Mesenchymal stem cell (in vitro differentiated cells and primary cell): ENCODE results near the gene C1QBP.
A peak's percentile ranks its signal among the peaks of the same experiment; 100 is the strongest.
"Not testable (repeated sequence)": the region's sequence is repeated elsewhere in the genome, so short reads cannot be mapped to it uniquely, and the experiment has no call there.

Experiments used
- DNase-seq: peaks from one replicate; pipeline ENCODE4 v3.0.0-alpha.2; 2013
- H2AFZ ChIP-seq: one replicate; pipeline ENCODE4 v1.6.1; 2013; ENCODE audit warnings: low read depth, mild to moderate bottlenecking, control low read depth, inconsistent platforms, low read length, moderate library complexity
- H2AK5ac ChIP-seq: 2 replicates; pipeline ENCODE4 v1.6.1; 2013; ENCODE audit warnings: low read length, moderate library complexity, mild to moderate bottlenecking, inconsistent platforms; ENCODE audit not compliant: severe bottlenecking
- H2BK120ac ChIP-seq: one replicate; pipeline ENCODE4 v1.6.1; 2013; ENCODE audit warnings: low read depth, mild to moderate bottlenecking, inconsistent platforms, low read length, moderate library complexity
- H2BK12ac ChIP-seq, 2 experiments: one replicate each; pipeline ENCODE4 v1.6.1; 2013; ENCODE audit warnings: inconsistent platforms in 2 of 2, low read length in 2 of 2, mild to moderate bottlenecking in 2 of 2, moderate library complexity in 2 of 2, control low read depth in 1 of 2
- H2BK15ac ChIP-seq: one replicate; pipeline ENCODE4 v1.6.1; 2013; ENCODE audit warnings: mild to moderate bottlenecking, low read depth, inconsistent platforms; ENCODE audit not compliant: poor library complexity, severe bottlenecking
- H2BK5ac ChIP-seq: 2 replicates; pipeline ENCODE4 v1.6.1; 2013; ENCODE audit warnings: low read depth, mild to moderate bottlenecking, low read length, control low read depth, inconsistent platforms; ENCODE audit not compliant: poor library complexity, severe bottlenecking
- H3K14ac ChIP-seq, 2 experiments: one replicate each; pipeline ENCODE4 v1.6.1; 2013; ENCODE audit warnings: inconsistent platforms in 2 of 2, low read length in 2 of 2, control low read depth in 1 of 2, mild to moderate bottlenecking in 1 of 2, moderate library complexity in 1 of 2
- H3K18ac ChIP-seq, 2 experiments: one replicate each; pipeline ENCODE4 v1.6.1; 2013; ENCODE audit warnings: inconsistent platforms in 2 of 2, low read length in 2 of 2, control low read depth in 1 of 2, low read depth in 1 of 2, mild to moderate bottlenecking in 1 of 2
- H3K23ac ChIP-seq, 2 experiments: one replicate each; pipeline ENCODE4 v1.6.1; 2013; ENCODE audit warnings: inconsistent platforms in 2 of 2, low read length in 2 of 2, mild to moderate bottlenecking in 2 of 2, moderate library complexity in 2 of 2, control low read depth in 1 of 2
- H3K27ac ChIP-seq: 2 replicates; pipeline ENCODE4 v1.5.1; 2013; ENCODE audit warnings: mild to moderate bottlenecking, moderate library complexity, low read length, control low read depth, inconsistent platforms; ENCODE audit not compliant: poor library complexity, severe bottlenecking
- H3K27me3 ChIP-seq, 2 experiments: 2 replicates each; pipeline versions ENCODE4 v1.6.1 to v1.7.0; 2013; ENCODE audit warnings: low read length in 2 of 2, mild to moderate bottlenecking in 2 of 2, moderate library complexity in 2 of 2, control low read depth in 1 of 2, inconsistent platforms in 1 of 2; ENCODE audit not compliant: control insufficient read depth in 1 of 2, insufficient read depth in 1 of 2
- H3K36me3 ChIP-seq, 2 experiments: 2 replicates each; pipeline versions ENCODE4 v1.6.1 to v1.7.0; 2013; ENCODE audit warnings: low read length in 2 of 2, control low read depth in 1 of 2, inconsistent platforms in 1 of 2, low read depth in 1 of 2, mild to moderate bottlenecking in 1 of 2; ENCODE audit not compliant: insufficient read depth in 2 of 2, control insufficient read depth in 1 of 2
- H3K4ac ChIP-seq, 2 experiments: one replicate each; pipeline ENCODE4 v1.6.1; 2013; ENCODE audit warnings: inconsistent platforms in 2 of 2, low read length in 2 of 2, mild to moderate bottlenecking in 2 of 2, moderate library complexity in 2 of 2, control low read depth in 1 of 2, low read depth in 1 of 2
- H3K4me1 ChIP-seq: 2 replicates; pipeline ENCODE4 v1.6.1; 2013; ENCODE audit warnings: low read depth, low read length, control low read depth; ENCODE audit not compliant: control insufficient read depth, insufficient read depth
- H3K4me2 ChIP-seq: 2 replicates; pipeline ENCODE4 v1.6.1; 2013; ENCODE audit warnings: low read length, mild to moderate bottlenecking, inconsistent platforms; ENCODE audit not compliant: poor library complexity, severe bottlenecking
- H3K4me3 ChIP-seq, 2 experiments: 2 replicates each; pipeline versions ENCODE4 v1.5.1 to v1.7.0; 2013; ENCODE audit warnings: low read length in 2 of 2, mild to moderate bottlenecking in 2 of 2, control low read depth in 1 of 2, low read depth in 1 of 2; ENCODE audit not compliant: insufficient read depth in 1 of 2
- H3K79me1 ChIP-seq: replicated peaks from 2 replicates; pipeline ENCODE4 v1.6.1; 2013; ENCODE audit warnings: mild to moderate bottlenecking, control low read depth, low read length, inconsistent platforms; ENCODE audit not compliant: poor library complexity, severe bottlenecking
- H3K9ac ChIP-seq: 2 replicates; pipeline ENCODE4 v1.7.0; 2013; ENCODE audit warnings: mild to moderate bottlenecking, low read length, moderate library complexity
- H3K9me3 ChIP-seq: 2 replicates; pipeline ENCODE4 v1.7.0; 2013; ENCODE audit warnings: mild to moderate bottlenecking, low read length; ENCODE audit not compliant: control insufficient read depth
- H4K8ac ChIP-seq: one replicate; pipeline ENCODE4 v1.6.1; 2013; ENCODE audit warnings: inconsistent platforms, mild to moderate bottlenecking, low read length, moderate library complexity
- H4K91ac ChIP-seq: one replicate; pipeline ENCODE4 v1.6.1; 2013; ENCODE audit warnings: mild to moderate bottlenecking, low read length, inconsistent platforms
- WGBS: methylation state at CpG from one replicate; pipeline ENCODE4 v1.1.7; 2013; ENCODE audit warnings: mixed read lengths; 5-methylcytosine and 5-hydroxymethylcytosine counted together

Gene C1QBP

DNA sequence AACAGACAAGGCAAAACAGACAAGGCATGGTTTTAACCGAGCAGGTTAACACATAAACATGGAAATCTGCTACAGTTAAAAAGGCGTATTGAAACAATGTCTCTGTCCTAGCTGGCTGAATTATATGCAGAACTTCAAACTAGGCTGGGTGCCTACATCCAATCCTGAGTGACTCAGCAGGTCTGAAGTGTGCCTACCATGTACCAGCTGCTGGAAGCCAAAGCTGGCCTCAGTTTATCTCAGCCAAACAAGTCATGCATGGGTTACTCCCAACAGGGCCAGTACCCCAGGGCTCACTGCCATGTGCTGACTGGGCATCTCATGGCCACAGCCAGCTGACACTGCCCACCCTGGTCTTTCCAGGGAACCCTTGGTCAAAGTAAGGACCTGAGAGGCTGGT, 4.0 kb downstream of the C1QBP start:
- peaks cover 15% of the 10 kb centered on the region for H3K79me1 ChIP-seq
- H2BK15ac ChIP-seq, result no peak overlapping the region
- H3K4me1 ChIP-seq, result peaks cover 10% of the 10 kb centered on the region
- H3K9ac ChIP-seq, result no peak overlapping the region
- no peak overlapping the region for H2AFZ ChIP-seq
- no peaks in the 10 kb centered on the region for H3K27me3 ChIP-seq
- H3K23ac ChIP-seq, result no peak overlapping the region
- no peak overlapping the region for H3K4me2 ChIP-seq
- no peak overlapping the region for H3K18ac ChIP-seq
- H3K4me3 ChIP-seq, result no peak overlapping the region
- H3K4ac ChIP-seq, result peak overlapping the region in 1 of 2 experiments; percentile 38
- peaks cover 50 to 70% of the 10 kb centered on the region in 2 experiments for H3K36me3 ChIP-seq
- H2BK5ac ChIP-seq, result no peak overlapping the region
- no peak overlapping the region for H2AK5ac ChIP-seq
- no peak overlapping the region for H2BK12ac ChIP-seq
- H4K91ac ChIP-seq, result no peak overlapping the region
- H4K8ac ChIP-seq, result peak overlapping the region; percentile 55
- 97% methylated on average over 2 of the region's 2 CpGs for WGBS
- no peak overlapping the region for H3K27ac ChIP-seq
- no peak for DNase-seq
- H2BK120ac ChIP-seq, result no peak overlapping the region
- no peaks in the 10 kb centered on the region for H3K9me3 ChIP-seq
- H3K14ac ChIP-seq, result no peak overlapping the region

DNA sequence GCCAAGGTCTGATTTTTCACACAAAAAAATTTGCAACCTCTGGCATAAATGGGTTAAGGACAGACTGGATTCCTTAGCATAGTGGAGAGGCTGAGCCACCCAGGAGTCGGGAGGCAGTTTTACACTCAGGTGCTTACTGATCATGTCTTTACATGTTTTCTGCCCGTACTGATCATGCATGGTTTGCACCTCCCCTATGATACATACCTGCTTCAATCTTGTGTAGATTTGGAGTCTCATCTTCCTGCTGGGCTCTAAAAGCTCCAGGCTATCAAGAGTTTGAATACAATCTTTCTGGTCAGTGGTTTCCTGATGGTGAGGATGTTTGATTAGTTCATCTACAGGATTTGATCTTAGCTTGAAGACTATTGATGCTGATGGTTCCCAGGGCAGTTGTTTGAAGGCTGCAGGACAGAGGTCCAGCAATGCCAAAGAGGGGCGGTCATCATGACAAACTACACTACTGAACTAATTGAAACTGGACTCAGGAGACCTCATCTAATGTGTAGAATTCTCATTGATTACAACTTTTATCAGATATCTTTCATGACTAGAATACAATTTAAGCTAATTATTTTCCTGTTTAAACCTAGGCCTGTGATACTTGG, 6.9 kb downstream of the C1QBP start:
- Histone ChIP-seq H4K8ac (no peak overlapping the region), H3K18ac (no peak overlapping the region), H2AFZ (no peak overlapping the region), H3K36me3 (peaks cover 64 to 89% of the 10 kb centered on the region in 2 experiments), H3K79me1 (peaks cover 21% of the 10 kb centered on the region), H3K4me3 (no peak overlapping the region), H3K4me1 (peaks cover 4% of the 10 kb centered on the region), H4K91ac (no peak overlapping the region), H2AK5ac (no peak overlapping the region), H2BK15ac (no peak overlapping the region), H3K4me2 (no peak overlapping the region), H3K9ac (no peak overlapping the region), H2BK120ac (no peak overlapping the region), H3K23ac (no peak overlapping the region), H3K9me3 (no peaks in the 10 kb centered on the region), H3K14ac (no peak overlapping the region), H3K4ac (no peak overlapping the region), H2BK12ac (no peak overlapping the region), H3K27ac (peak overlapping the region; percentile 47), H2BK5ac (no peak overlapping the region), H3K27me3 (no peaks in the 10 kb centered on the region)
- 100% methylated on average over 2 of the region's 3 CpGs for WGBS
- DNase-seq, result no peak

GRCh38 chr17:5431234-5431633, 7.7 kb downstream of the C1QBP start:
- 91% methylated on average over 5 of the region's 5 CpGs for WGBS

GRCh38 chr17:5430413-5430999, 8.4 kb downstream of the C1QBP start:
- WGBS, result 100% methylated on average over 3 of the region's 3 CpGs
- Histone ChIP-seq H3K4me1 (peaks cover 3% of the 10 kb centered on the region), H3K27ac (no peak overlapping the region)

More at GRCh38 chr17:5431234-5431633, 7.7 kb downstream of the C1QBP start:
- H2AK5ac ChIP-seq, H3K9ac ChIP-seq, H2AFZ ChIP-seq, H2BK12ac ChIP-seq, H2BK5ac ChIP-seq, H2BK120ac ChIP-seq, H2BK15ac ChIP-seq, H4K91ac ChIP-seq, H4K8ac ChIP-seq, H3K4me1 ChIP-seq, H3K4ac ChIP-seq, H3K4me3 ChIP-seq, H3K27ac ChIP-seq, H3K23ac ChIP-seq, H3K18ac ChIP-seq, H3K9me3 ChIP-seq, H3K4me2 ChIP-seq, H3K27me3 ChIP-seq, DNase-seq, H3K14ac ChIP-seq: not testable (repeated sequence)
- H3K36me3 ChIP-seq, result peaks cover 62 to 87% of the 10 kb centered on the region in 2 experiments
- peaks cover 21% of the 10 kb centered on the region for H3K79me1 ChIP-seq

More at GRCh38 chr17:5430413-5430999, 8.4 kb downstream of the C1QBP start:
- Histone ChIP-seq H3K18ac (no peak overlapping the region), H3K4me2 (no peak overlapping the region), H3K79me1 (peaks cover 24% of the 10 kb centered on the region), H3K4ac (no peak overlapping the region), H2BK15ac (no peak overlapping the region), H3K9me3 (no peaks in the 10 kb centered on the region), H2BK12ac (no peak overlapping the region), H2BK5ac (no peak overlapping the region), H4K91ac (no peak overlapping the region), H2AK5ac (no peak overlapping the region), H3K27me3 (no peaks in the 10 kb centered on the region), H2BK120ac (no peak overlapping the region), H3K14ac (no peak overlapping the region), H3K4me3 (no peak overlapping the region), H3K9ac (no peak overlapping the region), H3K36me3 (peaks cover 65 to 90% of the 10 kb centered on the region in 2 experiments), H4K8ac (no peak overlapping the region), H2AFZ (no peak overlapping the region), H3K23ac (no peak overlapping the region)
- DNase-seq, result no peak
